ENCODE data around the gene RBPMS2.

GRCh38 chr15:64749167-64749566 is 26.2 kb downstream of the RBPMS2 start:
- TF ChIP-seq GATA3 (IDR thresholded peaks at IDR 0.05; ENCODE audit: low read depth, low read length) (no peak), GATA2 (IDR thresholded peaks at IDR 0.05; ENCODE audit: low read depth, low read length) (no peak)

All from SH-SY5Y (cell line).